Suprapubic skin (tissue), 4 donors: ENCODE measurements around the gene TOX3. TPM values are rescaled to one million over a fixed set of nuclear protein-coding genes. Genes with fewer than 3 reads are reported as not detected.

Experiments
- DNase-seq, 2 donors: peaks; one replicate each; pipeline ENCODE4 v3.0.0-alpha.2; 2019; ENCODE audit warnings: low spot score in 2 of 2
- H3K27ac ChIP-seq: fragments of 200-600 bp; sonication (generic); one replicate; pipeline ENCODE4 v1.5.1; 2019
- H3K27me3 ChIP-seq: fragments of 200-600 bp; sonication (generic); one replicate; pipeline ENCODE4 v1.5.1; 2019
- H3K36me3 ChIP-seq: fragments of 200-600 bp; sonication (generic); one replicate; pipeline ENCODE4 v1.5.1; 2019
- H3K4me1 ChIP-seq: fragments of 200-600 bp; sonication (generic); one replicate; pipeline ENCODE4 v1.5.1; 2019
- H3K4me3 ChIP-seq: fragments of 200-600 bp; sonication (generic); one replicate; pipeline ENCODE4 v1.5.1; 2019; ENCODE audit warnings: mild to moderate bottlenecking
- H3K9me3 ChIP-seq: fragments of 200-600 bp; sonication (generic); one replicate; pipeline ENCODE4 v1.5.1; 2019
- EP300 ChIP-seq: sonication (generic); formaldehyde crosslinking; IDR thresholded peaks from one replicate; pipeline ENCODE4 v1.6.1; 2017; ENCODE audit warnings: antibody characterized with exemption
- POLR2A ChIP-seq, 2 donors: fragments of 450-650 bp; IDR thresholded peaks; one replicate each; pipeline ENCODE4 v1.6.1; 2017; ENCODE audit warnings: antibody characterized with exemption in 2 of 2, mild to moderate bottlenecking in 2 of 2, moderate library complexity in 2 of 2
- POLR2AphosphoS5 ChIP-seq, 3 donors: sonication (generic); formaldehyde crosslinking; IDR thresholded peaks; one replicate each; pipeline ENCODE4 v1.6.1; 2017; ENCODE audit warnings: antibody characterized with exemption in 3 of 3
- WGBS: methylation state at CpG from one replicate; pipeline ENCODE4 v1.1.5; 2018; 5-methylcytosine and 5-hydroxymethylcytosine counted together
- total RNA-seq, 4 donors: library from RNA; depleted of rRNA; stranded (reverse); fragments of >200 nt; gene quantifications; one replicate each; pipeline ENCODE4 v1.1.0, GENCODE V29; 2016
- TF ChIP-seq, protein P1 (sequence below), 2 donors: fragments of 200-600 bp in 1 of 2; fragments of 450-650 bp in 1 of 2; sonication (generic) in 1 of 2; IDR thresholded peaks; one replicate each; pipeline ENCODE4 v1.5.1; 2016 to 2019; ENCODE audit warnings: antibody characterized with exemption in 2 of 2, mild to moderate bottlenecking in 1 of 2, moderate library complexity in 1 of 2

Gene TOX3
- total RNA-seq, 4 donors from 2014 or later, result 1.6 to 4.9 (median 4.8) TPM

DNA sequence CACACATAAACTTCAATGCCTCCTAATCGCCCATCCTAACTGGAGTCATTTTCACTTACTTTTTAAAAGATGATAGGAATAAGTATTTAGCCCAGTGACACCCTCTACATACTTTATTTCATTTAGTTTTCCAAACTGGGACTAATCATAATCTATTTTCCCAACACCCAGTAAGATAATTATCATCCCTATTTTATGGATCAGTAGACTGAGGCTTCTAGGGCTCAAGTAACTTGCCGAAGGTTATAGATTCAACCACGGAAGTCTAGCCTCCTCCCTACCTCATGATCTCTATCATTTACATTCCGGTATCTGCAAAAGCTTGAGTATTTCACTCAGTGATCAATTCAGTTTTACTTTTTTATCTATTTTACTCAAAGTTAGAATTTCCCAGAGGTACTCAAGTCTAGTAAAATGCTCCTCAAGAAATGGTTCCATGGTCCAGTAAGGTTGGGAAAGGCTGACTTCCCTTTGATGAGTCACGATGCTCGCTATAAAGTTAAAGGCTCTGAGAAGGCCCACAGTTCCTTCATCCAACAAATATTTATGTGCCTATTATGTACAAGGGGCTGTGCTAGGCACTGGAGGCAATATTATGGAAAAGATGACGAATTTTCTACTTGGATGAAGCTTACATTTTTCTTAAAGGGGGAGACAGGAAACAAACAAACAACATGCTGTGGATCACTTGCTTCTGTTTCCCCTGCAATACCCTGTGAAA lies 75.1 kb downstream of the TOX3 start:
- WGBS, result 84% methylated on average over 7 of the region's 7 CpGs
- no peak for DNase-seq
- no peak for TF ChIP-seq POLR2AphosphoS5 (IDR thresholded peaks at IDR 0.05)
- TF ChIP-seq EP300, result no peak
- no peak for TF ChIP-seq POLR2A (IDR thresholded peaks at IDR 0.05)
- TF ChIP-seq, protein P1, sequence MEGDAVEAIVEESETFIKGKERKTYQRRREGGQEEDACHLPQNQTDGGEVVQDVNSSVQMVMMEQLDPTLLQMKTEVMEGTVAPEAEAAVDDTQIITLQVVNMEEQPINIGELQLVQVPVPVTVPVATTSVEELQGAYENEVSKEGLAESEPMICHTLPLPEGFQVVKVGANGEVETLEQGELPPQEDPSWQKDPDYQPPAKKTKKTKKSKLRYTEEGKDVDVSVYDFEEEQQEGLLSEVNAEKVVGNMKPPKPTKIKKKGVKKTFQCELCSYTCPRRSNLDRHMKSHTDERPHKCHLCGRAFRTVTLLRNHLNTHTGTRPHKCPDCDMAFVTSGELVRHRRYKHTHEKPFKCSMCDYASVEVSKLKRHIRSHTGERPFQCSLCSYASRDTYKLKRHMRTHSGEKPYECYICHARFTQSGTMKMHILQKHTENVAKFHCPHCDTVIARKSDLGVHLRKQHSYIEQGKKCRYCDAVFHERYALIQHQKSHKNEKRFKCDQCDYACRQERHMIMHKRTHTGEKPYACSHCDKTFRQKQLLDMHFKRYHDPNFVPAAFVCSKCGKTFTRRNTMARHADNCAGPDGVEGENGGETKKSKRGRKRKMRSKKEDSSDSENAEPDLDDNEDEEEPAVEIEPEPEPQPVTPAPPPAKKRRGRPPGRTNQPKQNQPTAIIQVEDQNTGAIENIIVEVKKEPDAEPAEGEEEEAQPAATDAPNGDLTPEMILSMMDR (IDR thresholded peaks at IDR 0.05), result no peak
- Histone ChIP-seq H3K4me1 (no peaks in the 10 kb centered on the region), H3K4me3 (no peak overlapping the region), H3K27ac (no peak overlapping the region), H3K27me3 (no peaks in the 10 kb centered on the region), H3K36me3 (no peaks in the 10 kb centered on the region), H3K9me3 (no peaks in the 10 kb centered on the region)

DNA sequence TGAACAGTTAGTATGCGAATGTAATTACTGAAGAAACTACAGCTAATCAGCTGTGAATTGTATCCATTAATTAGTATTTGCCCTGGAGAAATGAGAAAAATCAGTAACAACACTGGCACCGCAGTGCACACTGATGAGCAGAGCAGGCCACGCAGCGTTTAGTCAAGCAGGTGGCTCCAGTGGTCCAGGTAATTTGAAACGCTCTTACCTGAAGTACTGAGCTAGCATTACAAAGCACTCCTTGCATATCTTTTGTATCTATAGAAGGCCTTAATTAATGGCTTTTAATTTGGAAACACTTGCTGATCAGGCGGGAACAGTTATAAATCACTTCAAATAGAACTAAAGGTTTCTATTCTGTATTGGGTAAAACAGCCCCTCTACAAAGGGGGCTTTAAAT lies 76.4 kb downstream of the TOX3 start:
- Histone ChIP-seq H3K36me3 (no peaks in the 10 kb centered on the region), H3K4me3 (no peak overlapping the region), H3K27ac (no peak overlapping the region), H3K9me3 (no peaks in the 10 kb centered on the region), H3K27me3 (no peaks in the 10 kb centered on the region), H3K4me1 (no peaks in the 10 kb centered on the region)
- no peak for DNase-seq
- TF ChIP-seq POLR2AphosphoS5 (IDR thresholded peaks at IDR 0.05) (no peak), POLR2A (IDR thresholded peaks at IDR 0.05) (no peak), EP300 (no peak)
- TF ChIP-seq, protein P1 (IDR thresholded peaks at IDR 0.05), result no peak
- 84% methylated on average over 6 of the region's 6 CpGs for WGBS

DNA sequence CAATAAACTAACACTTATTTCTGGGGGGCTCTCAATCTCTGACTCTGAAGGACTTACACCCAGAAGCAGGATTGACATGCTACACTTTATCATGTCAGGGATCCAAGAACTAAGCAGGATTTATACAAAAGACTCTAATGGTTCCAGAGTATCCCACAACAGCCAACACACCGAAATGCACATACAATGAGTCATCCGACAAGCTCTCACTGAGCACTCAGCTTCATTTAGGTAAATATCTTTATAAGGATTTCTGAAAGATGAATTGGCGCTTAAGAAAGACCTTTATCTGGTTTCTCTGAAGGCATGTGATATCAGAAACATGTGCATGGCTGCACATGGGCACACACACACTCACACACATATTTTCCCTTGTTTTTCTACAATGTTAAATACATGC lies 77.2 kb downstream of the TOX3 start:
- no peak for TF ChIP-seq POLR2AphosphoS5 (IDR thresholded peaks at IDR 0.05)
- DNase-seq, result no peak
- WGBS, result 62% methylated on average over 3 of the region's 3 CpGs

DNA sequence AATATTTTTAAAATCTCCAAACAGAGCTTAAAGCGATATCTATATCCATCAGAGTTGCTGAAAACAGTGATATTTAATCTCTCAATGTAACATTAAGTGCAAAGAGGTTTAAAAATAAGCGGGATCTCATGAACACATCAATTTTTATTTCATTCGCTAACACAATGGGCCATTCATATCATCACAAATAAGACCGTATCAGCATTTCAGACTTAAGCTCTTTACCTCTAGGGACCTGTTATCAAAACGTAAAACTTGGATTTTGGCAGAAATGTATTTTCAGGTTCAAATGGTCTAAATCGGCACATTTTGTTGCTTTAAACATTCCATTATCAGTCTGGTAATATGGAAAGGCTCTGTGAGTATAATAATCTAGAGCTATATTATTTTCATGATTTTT lies 77.9 kb downstream of the TOX3 start:
- Histone ChIP-seq H3K27me3 (no peaks in the 10 kb centered on the region), H3K4me1 (no peaks in the 10 kb centered on the region), H3K36me3 (no peaks in the 10 kb centered on the region), H3K9me3 (no peaks in the 10 kb centered on the region), H3K27ac (no peak overlapping the region), H3K4me3 (no peak overlapping the region)
- 92% methylated on average over 6 of the region's 6 CpGs for WGBS
- no peak for DNase-seq
- TF ChIP-seq POLR2A (IDR thresholded peaks at IDR 0.05) (no peak), POLR2AphosphoS5 (IDR thresholded peaks at IDR 0.05) (no peak), EP300 (no peak)
- TF ChIP-seq, protein P1 (IDR thresholded peaks at IDR 0.05), result no peak

More for the DNA sequence above, 77.2 kb downstream of the TOX3 start:
- no peaks in the 10 kb centered on the region for H3K4me1 ChIP-seq
- no peaks in the 10 kb centered on the region for H3K36me3 ChIP-seq
- no peaks in the 10 kb centered on the region for H3K9me3 ChIP-seq
- H3K4me3 ChIP-seq, result no peak overlapping the region
- no peak overlapping the region for H3K27ac ChIP-seq
- no peaks in the 10 kb centered on the region for H3K27me3 ChIP-seq

DNA sequence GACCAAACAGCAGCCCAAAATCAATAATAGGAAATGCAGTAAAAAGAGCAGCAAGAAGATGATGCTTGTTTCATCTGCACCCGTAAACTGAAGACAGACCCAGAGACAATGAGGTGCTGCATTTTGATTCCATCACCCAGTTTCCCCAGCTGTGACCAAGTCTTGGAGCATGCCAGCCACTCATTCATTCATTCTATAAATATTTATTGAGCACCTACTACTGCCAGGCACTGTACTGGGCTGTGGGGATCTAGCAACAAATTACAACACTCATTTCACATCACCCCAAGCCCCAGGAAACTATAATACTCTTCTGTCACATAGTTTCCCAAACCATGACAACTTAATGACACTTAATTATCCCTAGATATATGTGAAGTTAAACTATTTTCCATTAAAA lies 79.2 kb downstream of the TOX3 start:
- 100% methylated on average over 1 of the region's 1 CpG for WGBS
- DNase-seq, result no peak
- Histone ChIP-seq H3K9me3 (no peaks in the 10 kb centered on the region), H3K4me1 (no peaks in the 10 kb centered on the region), H3K27me3 (no peaks in the 10 kb centered on the region), H3K4me3 (no peak overlapping the region), H3K36me3 (no peaks in the 10 kb centered on the region), H3K27ac (no peak overlapping the region)
- no peak for TF ChIP-seq POLR2A (IDR thresholded peaks at IDR 0.05)
- TF ChIP-seq POLR2AphosphoS5 (IDR thresholded peaks at IDR 0.05), result no peak
- TF ChIP-seq EP300, result no peak
- TF ChIP-seq, protein P1 (IDR thresholded peaks at IDR 0.05), result no peak
